H1 (cell line): ENCODE results near the gene TRIM46.

Experiments used
- EP300 ChIP-seq, 2 experiments: IDR thresholded peaks; 1 replicate in 1 of 2; 2 replicates in 1 of 2; pipeline ENCODE4 v1.6.1; 2011 to 2012; ENCODE audit warnings: low read depth in 2 of 2, low read length in 2 of 2, mild to moderate bottlenecking in 2 of 2, borderline replicate concordance in 1 of 2, inconsistent platforms in 1 of 2, moderate library complexity in 1 of 2
- EZH2 ChIP-seq: fragments of 200-600 bp; sonication (generic); IDR thresholded peaks from 2 replicates; pipeline ENCODE4 v1.7.1; 2012; ENCODE audit warnings: low read depth, mild to moderate bottlenecking, moderate library complexity, low read length, inconsistent platforms; ENCODE audit not compliant: severe bottlenecking
- YY1 ChIP-seq: IDR thresholded peaks from 2 replicates; pipeline ENCODE4 v1.6.1; 2011; ENCODE audit warnings: low read depth, mild to moderate bottlenecking, low read length
- ZNF274 ChIP-seq: IDR thresholded peaks from 2 replicates; pipeline ENCODE4 v1.7.0; 2012; ENCODE audit warnings: low read length, borderline replicate concordance; ENCODE audit errors: extremely low read depth

DNA sequence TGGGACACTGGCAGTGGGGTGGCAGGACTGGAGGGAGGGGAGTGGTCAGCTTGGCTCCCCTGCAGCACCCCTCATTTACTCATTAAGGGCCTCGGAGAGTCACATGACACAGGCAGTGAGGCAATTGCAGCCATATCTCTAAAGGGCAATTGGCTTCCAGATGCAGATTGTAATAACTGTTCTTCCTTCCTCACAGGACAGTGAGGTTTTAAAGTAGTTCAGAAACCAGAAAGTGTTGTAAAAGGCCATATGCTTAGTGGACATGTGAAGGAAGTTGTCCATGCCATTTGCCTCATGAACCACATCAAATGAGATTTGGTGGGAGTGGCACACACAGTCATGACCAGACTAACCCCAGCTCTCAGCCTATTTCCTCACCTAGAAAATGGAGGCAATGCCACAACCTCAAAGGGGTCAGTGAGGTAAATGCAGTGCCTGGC is 46.0 kb downstream of the TRIM46 start:
- TF ChIP-seq EZH2 (no peak), YY1 (peak; percentile 99), ZNF274 (no peak), EP300 (IDR thresholded peaks at IDR 0.05; ENCODE audit: borderline replicate concordance in 1 of 2, low read depth in 2 of 2, low read length in 2 of 2) (no peak)
